Measurements from ENCODE around the gene ARHGEF2. TPM values are rescaled to one million over a fixed set of nuclear protein-coding genes. Genes with fewer than 3 reads are reported as not detected.

ARHGEF2 gene
- total and polyA plus RNA-seq, 7 donors, result 25.8 to 83.9 (median 42.8) TPM

DNA sequence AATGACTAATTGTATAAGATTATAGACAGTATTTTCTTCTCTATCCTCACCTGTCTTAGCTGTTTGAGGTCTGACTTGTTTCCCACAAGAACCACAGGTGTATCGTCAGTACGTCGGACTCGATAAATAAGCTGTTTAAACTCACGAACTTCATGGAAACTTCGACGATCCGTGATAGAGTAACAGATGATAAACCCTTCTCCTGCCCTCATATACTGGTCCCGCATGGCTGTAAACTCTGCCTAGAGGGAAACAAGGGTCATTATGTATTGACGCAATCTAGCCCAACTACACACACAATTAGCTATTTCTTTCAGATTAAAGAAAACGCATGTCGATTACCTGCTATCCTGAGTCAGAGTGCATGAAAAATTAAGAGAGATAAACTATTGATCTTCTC is 74.1 kb downstream of the ARHGEF2 start:
- no peak overlapping the region for H3K27ac ChIP-seq
- TF ChIP-seq EP300 (IDR thresholded peaks at IDR 0.05) (no peak), CTCF (IDR thresholded peaks at IDR 0.05) (no peak)
- 95 to 96% methylated on average over 12 of the region's 12 CpGs for WGBS, 2 donors
- peaks cover 26 to 97% (median 77%) of the 10 kb centered on the region in 4 donors for H3K36me3 ChIP-seq
- H3K9me3 ChIP-seq, result no peaks in the 10 kb centered on the region
- intact Hi-C loops (cut with DNase I), result no loop called here
- no peaks in the 10 kb centered on the region for H3K27me3 ChIP-seq
- H3K4me3 ChIP-seq, result no peak overlapping the region
- DNase-seq, result no peak
- H3K4me1 ChIP-seq, result peaks cover 0 to 5% (median 2%) of the 10 kb centered on the region in 4 donors

- TF ChIP-seq CTCF (IDR thresholded peaks at IDR 0.05), result no peak
- TF ChIP-seq POLR2A (IDR thresholded peaks at IDR 0.05), result no peak
- TF ChIP-seq POLR2AphosphoS5 (IDR thresholded peaks at IDR 0.05), result no peak
- TF ChIP-seq EP300 (IDR thresholded peaks at IDR 0.05), result no peak
- intact Hi-C loops (cut with DNase I), result no loop called here
- no peak for DNase-seq
- Histone ChIP-seq H3K27me3 (no peaks in the 10 kb centered on the region), H3K36me3 (peaks cover 26 to 91% (median 62%) of the 10 kb centered on the region in 4 donors), H3K4me3 (no peak overlapping the region), H3K27ac (no peak overlapping the region), H3K4me1 (no peaks in the 10 kb centered on the region), H3K9me3 (no peaks in the 10 kb centered on the region)
- WGBS, 2 donors, result 93% methylated on average over 4 of the region's 4 CpGs
Observed at GRCh38 chr1:155900161-155900560, 78.2 kb downstream of the ARHGEF2 start.

GRCh38 chr1:155899683-155900082 is 78.7 kb downstream of the ARHGEF2 start:
- DNase-seq, result no peak
- Histone ChIP-seq H3K27me3 (no peaks in the 10 kb centered on the region), H3K4me1 (no peaks in the 10 kb centered on the region), H3K9me3 (no peaks in the 10 kb centered on the region), H3K36me3 (peaks cover 23 to 86% (median 57%) of the 10 kb centered on the region in 4 donors), H3K27ac (no peak overlapping the region), H3K4me3 (no peak overlapping the region)
- WGBS, 2 donors, result 95 to 98% methylated on average over 2 of the region's 2 CpGs
- TF ChIP-seq POLR2A (IDR thresholded peaks at IDR 0.05) (no peak), POLR2AphosphoS5 (IDR thresholded peaks at IDR 0.05) (no peak), EP300 (IDR thresholded peaks at IDR 0.05) (no peak), CTCF (IDR thresholded peaks at IDR 0.05) (no peak)
- intact Hi-C loops (cut with DNase I), result no loop called here

DNA sequence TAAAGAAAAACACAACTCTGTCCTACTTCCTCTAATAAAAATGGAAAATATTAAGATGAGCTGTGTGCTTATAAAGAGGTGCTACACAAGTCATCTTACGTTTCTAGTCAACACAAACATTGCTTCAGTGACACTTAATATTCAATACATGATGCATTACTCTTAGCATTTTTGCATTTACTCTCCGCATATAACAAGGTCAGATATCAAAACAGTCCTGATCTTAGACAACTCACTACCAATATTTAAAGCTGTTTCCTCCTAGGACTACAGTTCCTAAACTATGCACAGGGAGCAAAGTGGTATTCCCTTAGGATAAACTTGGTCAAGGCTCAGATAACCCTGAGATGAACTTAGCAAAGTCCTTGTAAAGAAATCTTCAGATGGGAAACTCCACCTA is 79.5 kb downstream of the ARHGEF2 start:
- WGBS, 2 donors, result 77 to 82% methylated on average over 2 of the region's 2 CpGs
- H3K4me3 ChIP-seq, result no peak overlapping the region
- DNase-seq, result no peak
- peaks cover 0 to under 1% (median 0%) of the 10 kb centered on the region in 4 donors for H3K4me1 ChIP-seq
- H3K36me3 ChIP-seq, result peaks cover 15 to 78% (median 49%) of the 10 kb centered on the region in 4 donors
- no peak overlapping the region for H3K27ac ChIP-seq
- H3K27me3 ChIP-seq, result no peaks in the 10 kb centered on the region
- TF ChIP-seq POLR2A (IDR thresholded peaks at IDR 0.05) (no peak), CTCF (IDR thresholded peaks at IDR 0.05) (no peak), POLR2AphosphoS5 (IDR thresholded peaks at IDR 0.05) (no peak), EP300 (IDR thresholded peaks at IDR 0.05) (no peak)
- intact Hi-C loops (cut with DNase I), result no loop called here
- no peaks in the 10 kb centered on the region for H3K9me3 ChIP-seq

DNA sequence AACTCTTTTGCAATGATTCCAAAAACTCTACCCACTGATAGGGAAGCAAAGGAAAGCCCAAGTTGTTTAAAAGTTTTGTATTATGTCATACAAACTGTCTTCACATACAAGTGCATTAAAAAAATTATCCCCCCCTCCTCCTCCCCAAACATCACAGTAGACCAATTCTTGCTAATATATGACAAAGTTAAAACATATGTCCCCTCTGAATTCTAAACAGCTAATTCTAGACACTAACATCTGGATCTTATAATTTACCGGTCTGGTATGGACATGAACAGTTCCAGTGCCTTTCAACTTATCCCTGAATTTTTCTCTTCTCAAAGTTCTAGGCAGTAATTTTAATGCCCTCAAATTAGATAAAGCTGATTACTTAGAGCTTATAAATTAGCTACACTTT is 80.6 kb downstream of the ARHGEF2 start:
- Histone ChIP-seq H3K36me3 (peaks cover 13 to 66% (median 38%) of the 10 kb centered on the region in 4 donors), H3K27ac (no peak overlapping the region), H3K4me1 (peaks cover 0 to 11% (median 2%) of the 10 kb centered on the region in 4 donors), H3K27me3 (no peaks in the 10 kb centered on the region), H3K4me3 (no peak overlapping the region), H3K9me3 (no peaks in the 10 kb centered on the region)
- DNase-seq, result no peak
- TF ChIP-seq POLR2AphosphoS5 (IDR thresholded peaks at IDR 0.05), result no peak
- TF ChIP-seq EP300 (IDR thresholded peaks at IDR 0.05), result no peak
- no peak for TF ChIP-seq POLR2A (IDR thresholded peaks at IDR 0.05)
- TF ChIP-seq CTCF (IDR thresholded peaks at IDR 0.05), result no peak
- WGBS, 2 donors, result 81 to 86% methylated on average over 1 of the region's 1 CpG
- intact Hi-C loops (cut with DNase I), result no loop called here
